Stimulated activated naive CD4-positive, alpha-beta T cell (primary cell): ENCODE results near the gene DLL4.

Experiments
- DNase-seq, 6 experiments: peaks; one replicate each; lab custom pipeline; 2025; lab: John Stamatoyannopoulos, UW

Gene DLL4

DNA sequence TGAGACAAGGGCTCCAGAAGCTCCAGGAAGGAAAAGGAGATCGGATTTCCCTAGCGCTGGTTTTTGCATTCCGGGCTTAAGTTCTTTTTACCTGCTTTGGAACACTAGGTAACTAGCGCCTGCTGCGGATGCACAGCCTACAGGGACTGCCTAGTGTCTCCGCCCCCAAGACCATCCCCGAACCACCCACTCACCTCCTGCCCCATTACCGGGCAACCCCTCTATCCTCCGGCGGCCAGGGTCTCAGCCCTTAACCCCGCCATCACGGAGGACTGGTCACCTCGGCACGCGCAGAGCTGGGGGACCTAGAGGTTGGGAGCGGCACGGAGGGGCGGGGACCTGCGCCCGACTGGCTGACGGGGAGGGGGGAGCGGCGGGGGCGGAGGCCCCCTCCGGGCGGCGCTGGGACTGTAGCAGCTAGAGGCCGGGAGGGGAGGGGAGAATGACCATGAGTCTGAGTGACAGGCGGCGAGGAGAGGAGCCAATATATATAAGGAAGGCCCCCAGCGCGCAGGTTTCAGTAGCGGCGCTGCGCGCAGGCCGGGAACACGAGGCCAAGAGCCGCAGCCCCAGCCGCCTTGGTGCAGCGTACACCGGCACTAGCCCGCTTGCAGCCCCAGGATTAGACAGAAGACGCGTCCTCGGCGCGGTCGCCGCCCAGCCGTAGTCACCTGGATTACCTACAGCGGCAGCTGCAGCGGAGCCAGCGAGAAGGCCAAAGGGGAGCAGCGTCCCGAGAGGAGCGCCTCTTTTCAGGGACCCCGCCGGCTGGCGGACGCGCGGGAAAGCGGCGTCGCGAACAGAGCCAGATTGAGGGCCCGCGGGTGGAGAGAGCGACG, at the start of gene DLL4:
DLL4 (plus strand) TSS at position 520 of the 839 bp plus-strand sequence. CDS start 329 bp downstream, outside the sequence.
- DNase-seq: peak in 4 of 6 experiments; percentile 36 to 51 (median 44)

DNA sequence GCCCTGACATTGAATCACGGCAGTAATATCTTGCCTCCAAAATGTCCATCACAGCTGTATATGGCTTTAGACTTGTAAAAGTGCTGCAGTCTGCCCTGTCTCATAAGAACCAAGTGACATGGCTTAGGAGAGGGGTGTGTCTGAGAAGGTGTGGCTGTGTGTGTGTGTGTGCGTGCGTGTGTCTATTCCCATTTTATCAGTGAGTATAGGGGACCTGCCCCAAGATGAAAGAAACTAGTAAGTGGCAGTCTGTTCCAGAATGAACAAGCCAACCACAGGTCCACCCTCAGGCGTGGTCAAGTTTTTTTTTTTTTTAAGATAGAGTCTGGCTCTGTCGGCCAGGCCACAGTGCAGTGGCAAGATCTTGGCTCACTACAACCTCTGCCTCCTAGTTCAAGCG, 49.5 kb upstream of the DLL4 start:
- DNase-seq: no peak

DNA sequence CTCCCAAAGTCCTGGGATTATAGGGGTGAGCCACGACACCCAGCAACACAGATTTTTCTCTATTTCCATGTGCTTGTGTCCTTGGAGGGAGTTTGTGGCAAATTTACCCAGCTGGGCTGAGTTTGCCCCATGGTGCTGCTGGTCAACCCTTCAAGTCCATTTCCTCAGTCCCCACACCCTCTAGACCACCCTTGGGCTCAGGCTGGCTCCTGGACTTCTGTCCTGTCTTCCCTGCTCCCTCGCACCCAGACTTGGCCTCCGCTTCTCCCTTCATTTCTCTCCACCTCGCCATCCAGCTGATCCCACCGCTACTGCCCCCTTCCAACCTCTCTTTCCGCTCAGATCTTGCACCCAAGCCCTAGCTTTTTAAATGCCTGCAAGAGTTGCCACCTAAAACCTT, 47.8 kb upstream of the DLL4 start:
- no peak for DNase-seq

DNA sequence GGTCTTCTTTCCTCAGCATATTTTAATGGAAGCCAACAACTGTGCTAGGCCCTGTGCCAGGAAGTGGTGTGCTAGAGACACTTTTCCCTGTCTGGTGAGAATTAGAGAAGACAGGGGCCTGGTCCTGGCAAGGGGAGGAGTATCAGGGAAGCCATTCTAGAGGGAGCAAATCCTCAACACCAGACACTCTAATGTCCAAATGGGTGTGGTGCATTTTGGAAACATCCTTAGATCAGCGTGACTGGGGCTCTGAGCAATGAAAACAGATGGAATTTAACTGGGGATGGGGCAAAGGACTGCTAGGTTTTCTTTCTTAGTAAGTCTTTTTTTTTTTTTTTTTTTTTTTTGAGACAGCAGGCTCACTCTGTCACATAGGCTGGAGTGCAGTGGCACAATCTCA, 42.6 kb upstream of the DLL4 start:
- DNase-seq: no peak

DNA sequence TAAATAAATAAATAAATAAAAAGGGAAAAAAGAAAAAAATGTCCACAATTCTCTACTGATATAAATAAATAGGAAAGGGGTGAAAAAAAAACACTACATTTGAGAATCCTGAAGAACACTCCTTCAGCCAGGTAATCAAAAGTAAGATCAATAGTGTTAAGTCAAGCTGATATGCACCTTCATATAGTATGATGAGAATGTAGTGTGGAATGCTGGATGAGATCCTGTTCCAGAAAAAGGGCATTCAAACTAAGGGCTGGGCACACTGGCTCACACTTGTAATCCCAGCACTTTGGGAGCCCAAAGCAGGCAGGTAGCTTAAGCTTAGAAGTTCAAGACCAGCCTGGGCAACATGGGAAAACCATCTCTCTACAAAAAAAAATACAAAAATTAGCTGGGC, 40.0 kb upstream of the DLL4 start:
- DNase-seq: no peak

GRCh38 chr15:40891138-40891537, 38.0 kb upstream of the DLL4 start:
- no peak for DNase-seq

DNA sequence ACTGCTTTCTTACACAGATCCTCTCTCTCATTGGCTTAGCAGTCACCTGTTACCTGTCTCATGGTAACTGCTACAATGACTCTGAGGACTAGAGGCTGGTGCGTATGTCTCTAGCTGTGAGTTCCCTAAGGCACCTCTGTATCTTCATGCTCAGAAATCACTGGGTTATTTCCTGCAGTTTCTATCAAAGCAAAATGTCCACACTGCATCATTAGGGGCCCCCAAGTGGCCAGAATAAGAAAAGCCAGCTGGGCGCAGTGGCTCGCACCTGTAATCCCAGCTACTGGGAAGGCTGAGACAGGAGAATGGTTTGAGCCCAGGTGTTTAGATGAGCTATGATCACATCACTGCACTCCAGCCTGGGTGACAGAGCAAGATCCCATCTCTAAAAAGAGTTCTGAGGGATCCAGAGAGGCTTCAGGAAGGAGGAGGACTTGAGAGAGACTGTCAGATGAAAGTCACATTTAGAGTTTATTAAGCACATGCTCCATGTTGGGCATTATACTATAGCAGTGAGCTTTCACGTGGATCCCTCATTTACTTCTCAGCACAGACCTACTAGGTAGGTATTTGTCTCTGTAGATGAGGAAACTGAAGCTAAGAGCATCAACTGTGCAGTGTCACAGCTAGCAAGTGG, 37.2 kb upstream of the DLL4 start:
- no peak for DNase-seq

GRCh38 chr15:40892447-40893012, 36.6 kb upstream of the DLL4 start:
- DNase-seq: no peak

DNA sequence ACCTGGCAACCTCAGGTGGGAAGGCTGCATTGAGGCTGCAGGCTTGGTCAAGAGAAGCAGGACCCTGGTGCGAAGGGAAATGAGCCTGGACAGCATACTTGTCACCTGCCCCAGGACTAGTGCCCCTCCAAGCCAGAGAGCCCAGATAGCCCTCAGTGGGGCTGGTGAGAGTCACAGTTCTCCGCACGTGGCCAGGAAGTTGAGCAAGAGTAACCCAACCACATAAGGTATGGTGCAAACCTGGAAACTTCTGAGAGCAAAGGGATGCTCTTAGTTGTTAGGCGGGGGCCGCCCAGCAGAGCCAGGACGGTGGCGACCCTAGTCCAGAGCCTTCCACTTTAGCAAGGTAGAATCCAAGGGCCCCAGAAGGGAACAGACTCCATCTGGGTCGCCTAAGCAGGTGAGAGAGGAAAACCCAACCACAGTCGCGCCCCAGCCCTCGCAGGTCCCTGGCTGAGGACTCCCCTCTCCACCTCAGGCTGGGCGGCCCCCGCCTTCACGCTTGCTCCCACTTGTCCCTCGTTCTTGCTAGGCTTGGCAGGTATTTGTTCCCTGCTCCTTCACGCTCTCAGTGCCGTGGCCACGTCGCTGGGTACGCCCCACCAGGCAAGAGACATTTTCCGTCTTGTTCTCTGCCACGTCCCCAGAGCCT, 36.0 kb upstream of the DLL4 start:
- no peak for DNase-seq

GRCh38 chr15:40893733-40894680, 35.1 kb upstream of the DLL4 start, which contains the start of gene VPS18:
Gene VPS18, plus strand, starts transcription at chr15:40894450. Its CDS starts 319 bp downstream, at chr15:40894769.
- peak; percentile 94 to 98 (median 98) for DNase-seq

- peak; percentile 22 to 74 (median 52) for DNase-seq
Observed at GRCh38 chr15:40894681-40895448, 34.3 kb upstream of the DLL4 start.

GRCh38 chr15:40899536-40900207, 29.5 kb upstream of the DLL4 start:
- DNase-seq: no peak

GRCh38 chr15:40900256-40901052, 28.7 kb upstream of the DLL4 start:
- DNase-seq: no peak

DNA sequence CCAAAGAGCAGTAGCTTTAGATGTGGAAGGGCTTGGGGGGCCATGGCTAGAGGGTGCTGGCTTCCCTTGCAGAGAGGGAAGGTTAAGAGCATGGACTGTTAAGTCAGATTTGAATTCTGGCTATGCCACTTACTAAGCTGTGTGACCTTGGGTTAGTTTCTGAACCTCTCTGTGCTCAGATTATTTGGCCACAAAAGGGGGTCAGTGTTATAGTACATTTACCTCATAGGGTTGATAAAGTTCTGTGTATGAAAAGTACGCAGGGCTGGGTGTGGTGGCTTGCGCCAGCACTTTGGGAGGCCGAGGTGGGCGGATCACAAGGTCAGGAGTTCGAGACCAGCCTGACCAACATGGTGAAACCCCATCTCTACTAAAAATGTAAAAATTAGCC, 28.1 kb upstream of the DLL4 start:
- DNase-seq: no peak

GRCh38 chr15:40902605-40903561, 26.3 kb upstream of the DLL4 start:
- no peak for DNase-seq

DNA sequence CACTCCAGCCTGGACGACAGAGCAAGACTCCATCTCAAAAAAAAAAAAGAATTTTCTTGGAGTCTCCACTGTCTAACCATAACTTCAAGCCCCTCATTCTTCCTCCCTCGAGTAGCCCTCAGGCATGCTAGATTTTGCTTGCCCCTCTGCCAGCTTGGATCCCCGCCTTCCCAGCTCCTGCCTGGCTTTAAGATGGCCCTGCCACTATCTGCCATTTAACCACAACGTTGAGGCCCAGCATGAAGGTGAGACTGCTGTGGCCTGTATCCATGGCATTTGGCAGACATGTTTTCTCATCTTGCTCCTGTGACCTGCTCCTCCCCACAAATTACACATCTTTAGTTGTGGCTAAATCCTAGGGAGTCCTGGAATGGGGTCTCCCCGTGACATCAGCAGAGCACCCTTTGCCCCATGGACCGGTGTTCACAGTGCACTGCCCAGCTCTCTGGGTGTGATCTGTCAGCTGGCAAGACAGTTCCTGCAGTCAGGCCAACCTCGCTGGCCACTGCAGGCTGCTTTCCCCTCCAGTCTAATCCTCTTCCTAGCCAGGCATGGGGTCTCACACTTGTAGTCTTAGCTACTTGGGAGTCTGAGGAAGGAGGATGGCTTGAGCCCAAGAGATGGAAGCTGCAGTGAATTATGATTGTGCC, 24.5 kb upstream of the DLL4 start:
- no peak for DNase-seq
